H1 (cell line): ENCODE measurements around the gene LPAR6. TPM values are rescaled to one million over a fixed set of nuclear protein-coding genes. Genes with fewer than 3 reads are reported as not detected.

Experiments used
- CTCF ChIA-PET: fragments of 300-600 bp; sonication (Branson Sonifier 250); formaldehyde crosslinking; loops from one replicate; lab custom pipeline; 2021; ENCODE audit not compliant: partially characterized antibody; lab: Charles Lee
- POLR2A ChIA-PET: fragments of 300-600 bp; sonication (Branson Sonifier 250); formaldehyde crosslinking; loops from one replicate; lab custom pipeline; 2021; ENCODE audit warnings: inconsistent platforms; ENCODE audit not compliant: partially characterized antibody; lab: Charles Lee
- DNase-seq, 2 experiments: peaks; one replicate each; pipeline versions ENCODE4 v3.0.0 to v3.0.0-alpha.2; 2010 to 2022; ENCODE audit warnings: low spot score in 2 of 2, low read depth in 1 of 2, mixed read lengths in 1 of 2
- FAIRE-seq: peaks from 2 replicates; lab custom pipeline; 2011; peaks lifted over from hg19 to GRCh38; lab: Jason Lieb, UNC
- H2AFZ ChIP-seq: 2 replicates; pipeline ENCODE4 v1.8.1; 2012; ENCODE audit warnings: low read length, inconsistent platforms
- H2AK5ac ChIP-seq: 2 replicates; pipeline ENCODE4 v1.6.1; 2013; ENCODE audit warnings: low read depth, low read length
- H2BK120ac ChIP-seq: replicated peaks from 2 replicates; pipeline ENCODE3; 2013; ENCODE audit warnings: low read depth, low read length, inconsistent platforms
- H2BK12ac ChIP-seq: 2 replicates; pipeline ENCODE4 v1.6.1; 2013; ENCODE audit warnings: low read depth, low read length
- H2BK15ac ChIP-seq: 2 replicates; pipeline ENCODE4 v1.6.1; 2013; ENCODE audit warnings: low read length
- H2BK20ac ChIP-seq: 2 replicates; pipeline ENCODE4 v1.6.1; 2013; ENCODE audit warnings: low read length
- H2BK5ac ChIP-seq: 2 replicates; pipeline ENCODE4 v1.6.1; 2013; ENCODE audit warnings: low read depth, low read length
- H3K14ac ChIP-seq: 2 replicates; pipeline ENCODE4 v1.6.1; 2013; ENCODE audit warnings: inconsistent platforms; ENCODE audit not compliant: insufficient read length
- H3K18ac ChIP-seq: 2 replicates; pipeline ENCODE4 v1.6.1; 2013; ENCODE audit warnings: low read length; ENCODE audit errors: extremely low read depth
- H3K23ac ChIP-seq: 2 replicates; pipeline ENCODE4 v1.6.1; 2013; ENCODE audit warnings: inconsistent platforms; ENCODE audit not compliant: insufficient read length
- H3K23me2 ChIP-seq: 2 replicates; pipeline ENCODE4 v1.6.1; 2013; ENCODE audit warnings: low read depth, low read length
- H3K27ac ChIP-seq: 2 replicates; pipeline ENCODE4 v1.6.1; 2011; ENCODE audit warnings: low read depth, low read length, inconsistent platforms
- H3K27me3 ChIP-seq, 4 experiments: replicated peaks in 1 of 4; 1 replicate in 1 of 4; 2 replicates in 3 of 4; pipeline versions ENCODE4 v1.6.1 to v1.8.1; 2011 to 2013; ENCODE audit warnings: low read length in 3 of 4, mild to moderate bottlenecking in 3 of 4, inconsistent platforms in 2 of 4, mixed read lengths in 2 of 4, moderate library complexity in 1 of 4; ENCODE audit not compliant: control insufficient read depth in 3 of 4, insufficient read depth in 3 of 4; ENCODE audit errors: extremely low read depth in 1 of 4
- H3K36me3 ChIP-seq, 4 experiments: 2 replicates each; pipeline versions ENCODE4 v1.6.1 to v1.8.1; 2011 to 2013; ENCODE audit warnings: mild to moderate bottlenecking in 4 of 4, low read length in 3 of 4, moderate library complexity in 2 of 4, control low read depth in 1 of 4, inconsistent platforms in 1 of 4; ENCODE audit not compliant: insufficient read depth in 4 of 4, control insufficient read depth in 2 of 4
- H3K4ac ChIP-seq: replicated peaks from 2 replicates; pipeline ENCODE3; 2013; ENCODE audit warnings: low read length, low read depth, mixed read lengths, inconsistent platforms; ENCODE audit not compliant: insufficient read length
- H3K4me1 ChIP-seq, 4 experiments: replicated peaks in 1 of 4; 1 replicate in 1 of 4; 2 replicates in 3 of 4; pipeline versions ENCODE4 v1.6.1 to v1.8.1; 2011 to 2013; ENCODE audit warnings: low read length in 3 of 4, inconsistent platforms in 2 of 4, mixed read lengths in 1 of 4; ENCODE audit not compliant: insufficient read depth in 4 of 4, control insufficient read depth in 3 of 4
- H3K4me2 ChIP-seq, 2 experiments: 2 replicates each; pipeline versions ENCODE4 v1.6.1 to v1.8.1; 2011 to 2013; ENCODE audit warnings: low read depth in 2 of 2, low read length in 2 of 2, control low read depth in 1 of 2, inconsistent platforms in 1 of 2, mild to moderate bottlenecking in 1 of 2; ENCODE audit not compliant: insufficient read depth in 1 of 2
- H3K4me3 ChIP-seq, 4 experiments: fragments of 200-600, 300-600 bp in 1 of 4; sonication (generic), shearing (Covaris generic), sonication (Bioruptor Twin) in 1 of 4; 2 replicates each; pipeline versions ENCODE4 v1.5.1 to v1.8.1; 2011 to 2016; ENCODE audit warnings: low read length in 4 of 4, low read depth in 3 of 4, control low read depth in 2 of 4, inconsistent platforms in 2 of 4, mild to moderate bottlenecking in 2 of 4, mixed read lengths in 1 of 4, moderate library complexity in 1 of 4; ENCODE audit not compliant: insufficient read depth in 2 of 4; ENCODE audit errors: extremely low read depth in 1 of 4
- H3K56ac ChIP-seq: replicated peaks from 2 replicates; pipeline ENCODE3; 2013; ENCODE audit warnings: low read depth, mild to moderate bottlenecking, mixed read lengths, low read length, inconsistent platforms; ENCODE audit not compliant: insufficient read length
- H3K79me1 ChIP-seq: 2 replicates; pipeline ENCODE4 v1.6.1; 2013; ENCODE audit warnings: low read depth, low read length, control low read depth
- H3K79me2 ChIP-seq, 2 experiments: 2 replicates each; pipeline versions ENCODE4 v1.6.1 to v1.8.1; 2012 to 2013; ENCODE audit warnings: low read length in 2 of 2, mild to moderate bottlenecking in 2 of 2, inconsistent platforms in 1 of 2; ENCODE audit not compliant: insufficient read depth in 2 of 2, control insufficient read depth in 1 of 2
- H3K9ac ChIP-seq, 4 experiments: replicated peaks in 1 of 4; 1 replicate in 1 of 4; 2 replicates in 3 of 4; pipeline versions ENCODE4 v1.6.1 to v1.8.1; 2011 to 2013; ENCODE audit warnings: low read depth in 3 of 4, low read length in 3 of 4, control low read depth in 2 of 4, mild to moderate bottlenecking in 2 of 4, moderate library complexity in 2 of 4, inconsistent platforms in 1 of 4; ENCODE audit errors: extremely low read depth in 1 of 4
- H3K9me3 ChIP-seq, 2 experiments: 2 replicates each; pipeline versions ENCODE4 v1.6.1 to v1.8.1; 2012 to 2013; ENCODE audit warnings: mild to moderate bottlenecking in 2 of 2, moderate library complexity in 2 of 2, control low read depth in 1 of 2, inconsistent platforms in 1 of 2, low read depth in 1 of 2, low read length in 1 of 2, mixed read lengths in 1 of 2; ENCODE audit not compliant: insufficient read depth in 2 of 2
- H4K20me1 ChIP-seq, 2 experiments: replicated peaks in 1 of 2; 2 replicates each; pipeline versions ENCODE3 to v1.8.1; 2011 to 2013; ENCODE audit warnings: inconsistent platforms in 2 of 2, low read length in 2 of 2, mild to moderate bottlenecking in 1 of 2; ENCODE audit not compliant: insufficient read depth in 2 of 2, control insufficient read depth in 1 of 2
- H4K5ac ChIP-seq: 2 replicates; pipeline ENCODE4 v1.6.1; 2013; ENCODE audit warnings: low read length, low read depth, mixed read lengths, inconsistent platforms; ENCODE audit not compliant: insufficient read length
- H4K8ac ChIP-seq: 2 replicates; pipeline ENCODE4 v1.8.0; 2013; ENCODE audit warnings: mild to moderate bottlenecking, moderate library complexity, low read length, inconsistent platforms; ENCODE audit not compliant: insufficient read depth; ENCODE audit errors: extremely low read depth
- H4K91ac ChIP-seq: replicated peaks from 2 replicates; pipeline ENCODE3; 2013; ENCODE audit warnings: low read length, mixed read lengths, inconsistent platforms; ENCODE audit not compliant: insufficient read length
- ATF3 ChIP-seq: IDR thresholded peaks from 2 replicates; pipeline ENCODE4 v1.6.1; 2011; ENCODE audit warnings: low read depth, mild to moderate bottlenecking, low read length; ENCODE audit not compliant: insufficient read depth
- BCL11A ChIP-seq, 2 experiments: IDR thresholded peaks; one replicate each; pipeline ENCODE4 v1.6.1; 2011; ENCODE audit warnings: low read depth in 2 of 2, low read length in 2 of 2, mild to moderate bottlenecking in 2 of 2
- BRCA1 ChIP-seq: IDR thresholded peaks from 2 replicates; pipeline ENCODE4 v1.6.1; 2012; ENCODE audit warnings: low read depth, low read length, improper control_type of control experiment
- CHD1 ChIP-seq: IDR thresholded peaks from 2 replicates; pipeline ENCODE4 v1.6.1; 2012; ENCODE audit warnings: low read depth, low read length, improper control_type of control experiment
- EGR1 ChIP-seq: IDR thresholded peaks from 2 replicates; pipeline ENCODE4 v1.6.1; 2011; ENCODE audit warnings: low read depth, low read length, borderline replicate concordance
- EZH2 ChIP-seq: fragments of 200-600 bp; sonication (generic); IDR thresholded peaks from 2 replicates; pipeline ENCODE4 v1.7.1; 2012; ENCODE audit warnings: low read depth, mild to moderate bottlenecking, moderate library complexity, low read length, inconsistent platforms; ENCODE audit not compliant: severe bottlenecking
- GABPA ChIP-seq: IDR thresholded peaks from 2 replicates; pipeline ENCODE4 v1.6.1; 2011; ENCODE audit warnings: mild to moderate bottlenecking, low read length, moderate library complexity, borderline replicate concordance; ENCODE audit not compliant: insufficient read depth
- NANOG ChIP-seq: IDR thresholded peaks from 2 replicates; pipeline ENCODE4 v1.6.1; 2011; ENCODE audit warnings: low read length, low read depth, mild to moderate bottlenecking, inconsistent platforms; ENCODE audit not compliant: insufficient read depth, poor library complexity, severe bottlenecking
- SIRT6 ChIP-seq: IDR thresholded peaks from one replicate; pipeline ENCODE4 v1.7.1; 2012; ENCODE audit warnings: low read length, inconsistent platforms
- TAF7 ChIP-seq: optimal IDR thresholded peaks from 2 replicates; pipeline ENCODE3; 2011; ENCODE audit warnings: low read depth, mild to moderate bottlenecking, inconsistent platforms, low read length, moderate library complexity, borderline replicate concordance
- TBP ChIP-seq: IDR thresholded peaks from 2 replicates; pipeline ENCODE4 v1.6.1; 2011; ENCODE audit warnings: low read depth, low read length, improper control_type of control experiment
- ZNF274 ChIP-seq: IDR thresholded peaks from 2 replicates; pipeline ENCODE4 v1.7.0; 2012; ENCODE audit warnings: low read length, borderline replicate concordance; ENCODE audit errors: extremely low read depth
- WGBS, 2 experiments: shearing (Covaris generic) in 1 of 2; methylation state at CpG; one replicate each; pipeline versions ENCODE4 v1.1.6 to v1.1.7; 2013 to 2015; ENCODE audit warnings: low lambda C conversion rate in 2 of 2, mixed read lengths in 2 of 2, inconsistent platforms in 1 of 2, low coverage in 1 of 2, missing lambda C conversion rate in 1 of 2; ENCODE audit not compliant: insufficient replicate concordance in 2 of 2, insufficient coverage in 1 of 2, insufficient read length in 1 of 2; ENCODE audit errors: extremely low coverage in 1 of 2, missing lambda C conversion rate in 1 of 2; 5-methylcytosine and 5-hydroxymethylcytosine counted together
- polyA plus RNA-seq, 7 experiments: library from polyadenylated mRNA; depleted of rRNA in 3 of 7; stranded (reverse) in 5 of 7; unstranded in 2 of 7; fragments of >200 nt in 5 of 7; fragments of 200-250 nt in 2 of 7; gene quantifications; 1 replicate in 5 of 7; 2 replicates in 1 of 7; 4 replicates in 1 of 7; pipeline versions ENCODE4 v1.2.1 to v1.2.3, GENCODE V29; 2011 to 2013; ENCODE audit warnings: missing spikeins in 2 of 7, mixed read lengths in 2 of 7
- total RNA-seq: library from RNA; stranded (reverse); fragmentation: NEBNext Ultra II Directional; extraction: Animal tissue kit (Norgen Biotek cat#: 25700); gene quantifications from 2 replicates; pipeline ENCODE4 v1.2.1, GENCODE V29; 2021

LPAR6 gene
- total and polyA plus RNA-seq, 2 of the 8 experiments (the other 6 are each of a cell fraction or from before 2014, with no cell fraction given), result 0.50 to 0.97 TPM

- Histone ChIP-seq H4K8ac (no peak overlapping the region), H2BK120ac (no peak overlapping the region), H3K4me1 (peaks cover 0 to 2% (median 0%) of the 10 kb centered on the region in 4 experiments; a peak in 1 of 7 replicates), H2BK12ac (no peak overlapping the region), H3K9me3 (no peaks in the 10 kb centered on the region), H3K27ac (no peak overlapping the region), H4K20me1 (no peaks in the 10 kb centered on the region), H4K5ac (no peak overlapping the region), H3K14ac (no peak overlapping the region), H3K79me2 (no peaks in the 10 kb centered on the region), H3K27me3 (no peaks in the 10 kb centered on the region), H3K36me3 (no peaks in the 10 kb centered on the region), H3K79me1 (no peaks in the 10 kb centered on the region), H3K4ac (no peak overlapping the region), H3K23me2 (no peaks in the 10 kb centered on the region), H2BK15ac (no peak overlapping the region), H4K91ac (no peak overlapping the region), H3K23ac (no peak overlapping the region), H2AFZ (no peak overlapping the region), H3K18ac (no peak overlapping the region), H3K56ac (no peak overlapping the region), H3K4me2 (no peak overlapping the region), H2AK5ac (no peak overlapping the region), H3K9ac (no peak overlapping the region), H3K4me3 (no peak overlapping the region), H2BK5ac (no peak overlapping the region), H2BK20ac (no peak overlapping the region)
- CTCF ChIA-PET, result interaction anchor here (1.0 to 1.2 kb wide), 2 partner anchors 96 to 124 kb away, joined by 3 to 4 read pairs; no protein-coding TSS in a partner anchor
- no peak for DNase-seq
- no peak for FAIRE-seq
- POLR2A ChIA-PET, result no interaction called here
- 93% methylated on average over 23 of the region's 28 CpGs; no CpG with 5 or more reads in 1 of the 2 experiments for WGBS, 2 experiments
- no peak for TF ChIP-seq EZH2
- TF ChIP-seq TAF7, result no peak
- no peak for TF ChIP-seq CHD1
- no peak for TF ChIP-seq ZNF274
- TF ChIP-seq GABPA, result no peak
- TF ChIP-seq TBP, result no peak
- no peak for TF ChIP-seq BCL11A (IDR thresholded peaks at IDR 0.05; ENCODE audit: low read depth in 2 of 2, low read length in 2 of 2)
- TF ChIP-seq NANOG, result no peak
- TF ChIP-seq SIRT6, result no peak
- TF ChIP-seq ATF3, result no peak
- no peak for TF ChIP-seq EGR1
- no peak for TF ChIP-seq BRCA1
Measured at GRCh38 chr13:48457578-48458242, 44.8 kb upstream of the LPAR6 start.
